ENCODE data around the gene PPP1R14D. TPM values are rescaled to one million over a fixed set of nuclear protein-coding genes. Genes with fewer than 3 reads are reported as not detected.
A peak's percentile ranks its signal among the peaks of the same experiment; 100 is the strongest.

PPP1R14D gene
- polyA plus RNA-seq, 3 donors = not detected

GRCh38 chr15:40846841-40847222 lies 18.3 kb upstream of the PPP1R14D start:
- Histone ChIP-seq H3K4me1 (ENCODE audit: control insufficient read depth in 1 of 2, insufficient read depth in 2 of 2, low read length in 2 of 2) (peaks cover 40 to 51% of the 10 kb centered on the region in 2 donors), H3K27me3 (ENCODE audit: control insufficient read depth in 2 of 2, insufficient read depth in 2 of 2, low read length in 2 of 2) (peaks cover 6 to 15% of the 10 kb centered on the region in 2 donors), H4K20me1 (ENCODE audit: insufficient read depth, low read length) (peaks cover 3% of the 10 kb centered on the region), H3K9ac (ENCODE audit: insufficient read depth, low read length, poor library complexity, severe bottlenecking) (peak overlapping the region; percentile 48), H3K36me3 (replicated peaks in 1 of 2; ENCODE audit: control insufficient read depth in 1 of 2, insufficient read depth in 2 of 2, low read length in 2 of 2) (peaks cover 4 to 5% of the 10 kb centered on the region in 2 donors), H3K4me2 (replicated peaks; ENCODE audit: extremely low read depth, low read length, poor library complexity, severe bottlenecking) (peak overlapping the region; percentile 99), H3K27ac (ENCODE audit: low read depth in 1 of 2, low read length in 2 of 2) (peak overlapping the region; percentile 77 to 83), H3K9me3 (replicated peaks in 1 of 2; ENCODE audit: control insufficient read depth in 1 of 2, insufficient read depth in 1 of 2, low read length in 2 of 2) (peaks cover 0 to 2% of the 10 kb centered on the region in 2 donors), H3K79me2 (ENCODE audit: insufficient read depth, low read length) (peaks cover 8% of the 10 kb centered on the region), H2AFZ (ENCODE audit: insufficient read depth, low read depth, low read length, poor library complexity, severe bottlenecking) (peak overlapping the region; percentile 69), H3K4me3 (replicated peaks in 1 of 3; ENCODE audit: low read depth in 2 of 3, low read length in 3 of 3) (peak overlapping the region in 1 of 3 experiments; percentile 94)
- peak in 1 of 3 donors; percentile 23 for DNase-seq
- H3K4me1 Mint-ChIP-seq = peaks cover 40% of the 10 kb centered on the region
- H3K4me3 Mint-ChIP-seq = peak overlapping the region; percentile 70 to 99
- intact Hi-C loops (cut with micrococcal nuclease) = no loop called here
- H3K36me3 Mint-ChIP-seq = peaks cover 21 to 26% of the 10 kb centered on the region in 2 donors
- TF ChIP-seq CTCF (IDR thresholded peaks at IDR 0.05) = no peak
- H3K27me3 Mint-ChIP-seq (ENCODE audit: low read depth in 3 of 3) = peaks cover 12 to 33% (median 18%) of the 10 kb centered on the region in 3 donors
- peaks cover 0 to 6% (median 2%) of the 10 kb centered on the region in 7 donors for H3K9me3 Mint-ChIP-seq
- H3K27ac Mint-ChIP-seq = peak overlapping the region; percentile 83 to 96 (median 94)

GRCh38 chr15:40845511-40846284 lies 17.2 kb upstream of the PPP1R14D start:
- intact Hi-C loops (cut with micrococcal nuclease) = no loop called here
- peaks cover 8% of the 10 kb centered on the region for H3K79me2 ChIP-seq (ENCODE audit: insufficient read depth, low read length)
- peaks cover 0 to 2% of the 10 kb centered on the region in 2 donors for H3K9me3 ChIP-seq (replicated peaks in 1 of 2; ENCODE audit: control insufficient read depth in 1 of 2, insufficient read depth in 1 of 2, low read length in 2 of 2)
- H3K4me1 ChIP-seq (ENCODE audit: control insufficient read depth in 1 of 2, insufficient read depth in 2 of 2, low read length in 2 of 2) = peaks cover 40 to 51% of the 10 kb centered on the region in 2 donors
- peaks cover 6 to 17% of the 10 kb centered on the region in 2 donors for H3K27me3 ChIP-seq (ENCODE audit: control insufficient read depth in 2 of 2, insufficient read depth in 2 of 2, low read length in 2 of 2)
- H3K36me3 ChIP-seq (replicated peaks in 1 of 2; ENCODE audit: control insufficient read depth in 1 of 2, insufficient read depth in 2 of 2, low read length in 2 of 2) = peaks cover 3 to 4% of the 10 kb centered on the region in 2 donors
- H3K4me3 ChIP-seq (replicated peaks in 1 of 3; ENCODE audit: low read depth in 2 of 3, low read length in 3 of 3) = peak overlapping the region; percentile 53 to 94 (median 77)
- peak overlapping the region; percentile 52 for H3K9ac ChIP-seq (ENCODE audit: insufficient read depth, low read length, poor library complexity, severe bottlenecking)
- peak overlapping the region; percentile 99 for H3K4me2 ChIP-seq (replicated peaks; ENCODE audit: extremely low read depth, low read length, poor library complexity, severe bottlenecking)
- no peak overlapping the region for H2AFZ ChIP-seq (ENCODE audit: insufficient read depth, low read depth, low read length, poor library complexity, severe bottlenecking)
- Mint-ChIP-seq H3K36me3 (peaks cover 11 to 19% of the 10 kb centered on the region in 2 donors), H3K27me3 (ENCODE audit: low read depth in 3 of 3) (peaks cover 9 to 37% (median 18%) of the 10 kb centered on the region in 3 donors), H3K27ac (peak overlapping the region in 4 of 7 donors; percentile 41 to 96 (median 51)), H3K9me3 (peaks cover 0 to 6% (median 2%) of the 10 kb centered on the region in 7 donors), H3K4me3 (peak overlapping the region; percentile 97 to 99), H3K4me1 (peaks cover 40% of the 10 kb centered on the region)
- TF ChIP-seq CTCF (IDR thresholded peaks at IDR 0.05) = no peak
- DNase-seq = peak in 2 of 3 donors; percentile 7 to 18
- H3K27ac ChIP-seq (ENCODE audit: low read depth in 1 of 2, low read length in 2 of 2) = peak overlapping the region in 1 of 2 donors; percentile 83
- H4K20me1 ChIP-seq (ENCODE audit: insufficient read depth, low read length) = peaks cover 3% of the 10 kb centered on the region
- WGBS (ENCODE audit: insufficient coverage) = 86% methylated on average over 7 of the region's 8 CpGs
